DND-41 (cell line): ENCODE results near the gene EBPL.

Experiments used
- CTCF ChIP-seq: IDR thresholded peaks from 2 replicates; pipeline ENCODE4 v1.5.1; 2012; ENCODE audit warnings: borderline replicate concordance, low read length, moderate library complexity, mild to moderate bottlenecking; ENCODE audit not compliant: poor library complexity, severe bottlenecking; ENCODE audit errors: extremely low read depth
- EZH2 ChIP-seq: IDR thresholded peaks from 3 replicates; pipeline ENCODE4 v1.6.1; 2012; ENCODE audit warnings: borderline replicate concordance, low read depth, mild to moderate bottlenecking, moderate library complexity, low read length, inconsistent platforms; ENCODE audit not compliant: severe bottlenecking

DNA sequence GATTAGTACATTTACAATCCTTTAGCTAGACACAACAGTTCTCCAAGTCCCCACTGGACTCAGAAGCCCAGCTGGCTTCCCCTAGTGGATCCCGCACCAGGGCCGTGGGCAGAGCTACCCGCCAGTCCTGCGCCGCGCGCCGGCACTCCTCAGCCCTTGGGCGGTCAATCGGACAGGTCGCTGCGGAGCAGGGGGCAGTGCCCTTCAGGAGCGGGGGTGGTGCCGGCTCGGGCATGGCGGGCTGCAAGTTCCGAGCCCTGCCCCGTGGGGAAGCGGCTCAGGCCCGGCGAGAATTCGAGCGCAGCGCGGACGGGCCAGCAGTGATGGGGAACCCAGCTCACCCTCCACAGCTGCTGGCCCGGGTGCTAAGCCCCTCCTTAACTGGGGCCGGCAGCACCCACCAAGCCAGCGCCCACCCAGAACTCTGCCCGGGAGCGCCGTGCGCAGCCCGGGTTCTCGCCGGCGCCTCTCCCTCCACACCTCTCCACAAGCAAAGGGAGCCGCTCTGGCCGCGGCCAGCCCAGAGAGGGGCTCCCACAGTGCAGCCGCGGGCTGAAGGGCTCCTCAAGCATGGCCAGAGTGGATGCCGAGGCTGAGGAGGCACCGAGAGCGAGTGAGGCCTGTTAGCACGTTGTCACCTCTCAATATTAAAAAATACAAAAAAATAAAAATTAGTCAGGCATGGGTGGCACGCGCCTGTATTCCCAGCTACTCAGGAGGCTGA lies 12.9 kb downstream of the EBPL start:
- no peak for TF ChIP-seq CTCF
- no peak for TF ChIP-seq EZH2
